ENCODE measurements around the gene GAREM1.
"Not testable (repeated sequence)": the region's sequence is repeated elsewhere in the genome, so short reads cannot be mapped to it uniquely, and the experiment has no call there.

GAREM1 gene

DNA sequence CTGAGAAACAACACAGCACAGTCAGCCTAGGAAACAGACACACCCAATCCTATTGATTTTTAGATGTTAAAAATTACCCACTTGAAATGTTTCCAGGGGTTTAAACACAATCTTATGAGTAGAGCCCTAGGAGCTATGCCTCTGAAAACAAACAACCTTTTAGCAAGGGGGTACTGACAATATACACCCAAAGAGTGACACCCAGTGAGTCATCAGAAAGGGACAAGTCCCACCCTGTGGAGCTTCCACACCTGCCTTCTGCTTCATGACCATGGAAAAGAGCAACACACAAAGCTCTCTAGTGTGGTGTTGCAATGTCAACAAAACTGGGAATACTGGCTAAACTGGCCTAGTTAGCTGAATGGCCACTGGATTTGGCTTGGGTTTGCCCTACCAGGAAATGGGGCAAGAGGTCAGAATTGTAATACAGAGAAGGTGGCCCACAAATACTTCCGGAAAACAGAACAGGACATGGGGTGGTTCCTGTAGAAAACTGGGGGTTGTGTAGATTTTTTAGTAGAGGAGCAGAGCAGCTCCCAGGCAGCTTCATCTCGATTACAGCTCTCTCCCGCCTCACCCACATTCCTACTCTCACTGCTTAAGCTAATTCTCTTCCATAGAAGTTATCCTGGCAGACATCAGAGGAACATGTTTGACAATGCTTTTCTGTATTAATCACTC, 98.2 kb downstream of the GAREM1 start:
- no peak for DNase-seq (ENCODE audit: low read depth in 1 of 2, low spot score in 1 of 2)

GRCh38 chr18:32372047-32372380, 98.7 kb downstream of the GAREM1 start:
- DNase-seq (ENCODE audit: low read depth in 1 of 2, low spot score in 1 of 2) = no peak

- no peak for DNase-seq (ENCODE audit: low read depth in 1 of 2, low spot score in 1 of 2)
These were observed 99.3 kb downstream of the GAREM1 start for GRCh38 chr18:32371384-32371783.

DNA sequence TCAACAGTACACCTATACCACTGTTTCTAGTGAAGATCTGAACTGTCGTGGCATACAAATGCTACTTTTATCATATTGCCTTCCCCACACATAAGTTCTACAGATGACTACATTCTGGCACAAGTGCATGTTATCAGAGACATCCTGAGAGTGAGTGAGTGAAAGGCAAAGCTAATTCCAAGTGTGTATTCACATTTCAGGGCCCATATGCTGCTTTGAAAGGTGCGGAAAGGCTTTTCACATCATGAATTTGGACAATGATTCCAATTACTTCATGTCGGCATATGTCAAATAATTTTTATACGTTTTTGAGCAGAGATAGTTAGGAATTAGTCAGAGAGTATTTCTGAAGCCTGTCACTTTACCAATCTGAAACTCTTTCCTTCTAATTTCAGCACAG, 101.7 kb downstream of the GAREM1 start:
- DNase-seq (ENCODE audit: low read depth in 1 of 2, low spot score in 1 of 2) = no peak

- no peak for DNase-seq (ENCODE audit: low read depth in 1 of 2, low spot score in 1 of 2)
These were observed 102.5 kb downstream of the GAREM1 start for GRCh38 chr18:32368170-32368569.

DNA sequence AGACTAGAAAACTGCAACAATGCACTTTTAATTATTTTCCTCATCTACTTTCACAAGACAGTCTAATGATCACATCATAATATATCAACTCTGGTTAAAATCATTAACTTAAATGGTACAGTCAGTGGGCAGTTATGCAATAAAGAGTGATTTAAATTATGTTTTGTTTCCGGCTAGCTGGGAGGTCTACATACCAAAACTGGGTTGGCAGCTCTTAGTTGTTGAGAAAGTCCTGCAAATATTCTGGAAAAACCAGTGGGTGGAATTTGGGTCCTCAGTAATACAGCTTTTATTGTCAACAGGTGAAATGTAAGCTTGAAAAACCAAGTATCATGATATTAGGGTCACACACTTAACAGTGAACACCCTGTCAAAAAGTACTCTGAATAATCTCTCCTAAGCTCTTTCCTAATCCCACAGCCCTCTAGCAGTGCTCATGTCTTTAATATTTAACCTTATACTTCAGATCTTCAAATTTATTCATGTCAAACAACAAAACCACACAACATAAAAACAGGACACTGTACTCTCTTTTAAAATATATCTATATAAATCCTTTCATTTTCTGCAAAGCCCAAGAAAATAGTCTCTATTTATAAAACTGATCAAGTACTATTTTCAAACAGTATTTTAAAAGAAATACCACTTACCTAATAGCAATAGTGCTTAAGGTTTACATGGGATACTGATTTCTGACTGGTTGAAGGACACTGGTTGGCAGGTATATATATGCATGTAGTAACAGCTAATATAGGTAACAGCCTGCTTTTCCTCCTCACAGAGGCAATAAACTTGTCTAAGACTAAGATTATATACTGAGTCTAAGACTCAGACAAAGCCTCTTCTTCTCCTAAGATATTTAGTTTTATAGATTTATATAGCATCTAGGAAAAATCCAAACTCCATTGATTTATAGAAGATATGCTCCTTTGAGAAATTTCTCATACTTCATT, 103.8 kb downstream of the GAREM1 start:
- DNase-seq (ENCODE audit: low read depth in 1 of 2, low spot score in 1 of 2) = no peak

- DNase-seq (ENCODE audit: low read depth in 1 of 2, low spot score in 1 of 2) = no peak
These were observed 108.2 kb downstream of the GAREM1 start for GRCh38 chr18:32362484-32362883.

GRCh38 chr18:32360682-32361345, 109.9 kb downstream of the GAREM1 start:
- no peak for DNase-seq (ENCODE audit: low read depth in 1 of 2, low spot score in 1 of 2)

GRCh38 chr18:32358529-32358928, 112.2 kb downstream of the GAREM1 start:
- DNase-seq (ENCODE audit: low read depth in 1 of 2, low spot score in 1 of 2) = no peak

GRCh38 chr18:32358075-32358474, 112.6 kb downstream of the GAREM1 start:
- DNase-seq (ENCODE audit: low read depth in 1 of 2, low spot score in 1 of 2) = no peak

- DNase-seq (ENCODE audit: low read depth in 1 of 2, low spot score in 1 of 2) = no peak
These were observed 114.8 kb downstream of the GAREM1 start for GRCh38 chr18:32355896-32356295.

DNA sequence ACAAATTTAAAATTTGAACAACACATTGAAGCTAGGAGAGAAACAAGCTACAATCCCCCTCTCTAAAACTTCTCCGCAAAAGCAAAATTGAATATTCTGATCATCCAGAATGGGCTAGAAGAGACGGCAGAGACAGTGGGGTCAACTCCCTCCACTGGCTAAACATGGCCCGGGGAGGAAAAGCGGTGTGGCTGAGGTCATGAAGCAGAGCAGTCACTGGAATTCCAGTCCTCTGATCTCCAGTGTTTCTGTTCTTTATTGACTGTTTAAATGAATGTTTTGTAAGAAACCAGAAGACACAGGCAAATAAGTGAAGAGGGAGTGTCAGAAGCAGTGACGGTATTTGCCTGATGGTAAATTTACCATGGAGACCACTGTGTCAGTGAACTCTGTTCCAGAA, 116.2 kb downstream of the GAREM1 start:
- DNase-seq (ENCODE audit: low read depth in 1 of 2, low spot score in 1 of 2) = no peak

GRCh38 chr18:32353257-32353656, 117.4 kb downstream of the GAREM1 start:
- no peak for DNase-seq (ENCODE audit: low read depth in 1 of 2, low spot score in 1 of 2)

DNA sequence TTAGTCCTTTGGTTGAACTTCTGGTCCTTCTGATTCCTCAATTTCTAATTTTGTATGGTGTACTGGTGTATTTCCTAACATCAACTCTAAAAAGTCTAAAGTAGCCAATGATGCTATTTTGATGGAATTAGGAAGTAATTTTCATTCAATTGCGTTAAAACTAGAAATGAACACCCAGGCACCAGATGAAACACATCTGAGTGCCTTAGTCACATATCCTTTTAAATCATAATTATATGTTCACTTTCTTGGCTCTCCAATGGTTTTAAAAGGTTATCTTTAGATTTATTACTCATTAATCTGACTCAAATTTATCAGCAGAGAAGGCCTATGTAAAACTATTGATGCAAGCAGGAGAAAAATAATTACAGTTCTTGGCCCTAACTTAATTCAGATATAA, 119.7 kb downstream of the GAREM1 start:
- DNase-seq (ENCODE audit: low read depth in 1 of 2, low spot score in 1 of 2) = no peak

GRCh38 chr18:32349728-32350395, 120.8 kb downstream of the GAREM1 start:
- no peak for DNase-seq (ENCODE audit: low read depth in 1 of 2, low spot score in 1 of 2)

DNA sequence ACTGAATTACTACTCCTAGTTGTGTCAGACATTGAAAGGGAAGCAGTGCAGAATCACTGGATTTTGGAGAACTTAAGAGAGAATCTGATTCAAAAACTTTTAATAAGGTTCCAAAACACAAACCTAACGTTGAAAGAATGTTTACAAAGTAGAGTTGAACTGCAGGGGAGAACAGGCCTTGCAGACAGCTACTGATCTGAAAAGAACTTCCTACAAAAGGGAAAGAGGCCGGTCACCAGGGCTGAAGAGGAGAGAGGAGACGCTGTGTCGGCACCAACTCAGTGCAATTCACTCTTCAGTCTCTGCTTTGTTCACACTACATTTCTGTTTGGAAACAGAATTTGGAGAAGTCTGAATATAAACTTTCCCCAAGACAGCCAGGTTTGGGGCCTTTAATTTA, 124.0 kb downstream of the GAREM1 start:
- no peak for DNase-seq (ENCODE audit: low read depth in 1 of 2, low spot score in 1 of 2)

GRCh38 chr18:32343634-32344033, 127.0 kb downstream of the GAREM1 start:
- no peak for DNase-seq (ENCODE audit: low read depth in 1 of 2, low spot score in 1 of 2)

DNA sequence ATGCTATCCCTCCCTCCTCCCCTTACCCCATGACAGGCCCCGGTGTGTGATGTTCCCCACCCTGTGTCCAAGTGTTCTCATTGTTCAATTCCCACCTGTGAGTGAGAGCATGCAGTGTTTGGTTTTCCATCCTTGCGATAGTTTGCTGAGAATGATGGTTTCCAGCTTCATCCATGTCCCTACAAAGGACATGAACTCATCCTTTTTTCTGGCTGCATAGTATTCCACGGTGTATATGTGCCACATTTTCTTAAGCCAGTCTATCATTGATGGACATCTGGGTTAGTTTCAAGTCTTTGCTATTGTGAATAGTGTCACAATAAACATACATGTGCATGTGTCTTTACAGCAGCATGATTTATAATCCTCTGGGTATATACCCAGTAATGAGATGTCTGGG, 129.6 kb downstream of the GAREM1 start:
- not testable (repeated sequence) for DNase-seq (ENCODE audit: low read depth in 1 of 2, low spot score in 1 of 2)

GRCh38 chr18:32339045-32339444, 131.6 kb downstream of the GAREM1 start:
- no peak for DNase-seq (ENCODE audit: low read depth in 1 of 2, low spot score in 1 of 2)

GRCh38 chr18:32337821-32338220, 132.9 kb downstream of the GAREM1 start:
- no peak for DNase-seq (ENCODE audit: low read depth in 1 of 2, low spot score in 1 of 2)

DNA sequence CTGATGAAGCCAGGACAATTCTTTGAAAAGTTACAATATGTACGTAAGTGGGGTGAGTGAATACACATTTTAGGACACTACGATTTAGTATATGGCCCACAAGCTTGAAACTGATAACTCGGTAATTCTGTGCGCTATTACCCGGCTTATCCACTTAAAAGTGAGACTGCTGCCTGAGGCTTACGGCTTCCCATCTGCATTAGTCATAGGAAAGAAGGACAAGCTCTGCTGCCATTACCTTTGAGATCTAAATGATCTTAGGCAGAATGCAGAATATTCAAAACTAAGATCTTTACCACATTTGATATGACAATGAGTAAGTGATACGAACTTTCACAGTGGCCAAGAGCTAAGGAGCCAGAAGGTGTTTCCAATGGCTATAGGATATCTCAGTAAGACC, 133.3 kb downstream of the GAREM1 start:
- DNase-seq (ENCODE audit: low read depth in 1 of 2, low spot score in 1 of 2) = no peak

Measured in activated CD4-positive, alpha-beta T cell treated with anti-CD3 and anti-CD28 coated beads, Interleukin-2, amount 50 U/mL, for 24 hours (primary cell).